GM23248 (cell line): ENCODE measurements around the gene RETSAT.

Experiments used
- EZH2 ChIP-seq: fragments of 200-600 bp; sonication (generic); IDR thresholded peaks from 2 replicates; pipeline ENCODE4 v1.6.1; 2018; ENCODE audit warnings: antibody characterized with exemption, mild to moderate bottlenecking; ENCODE audit not compliant: insufficient read depth, poor library complexity, severe bottlenecking
- EZH2phosphoT487 ChIP-seq: fragments of 200-600 bp; sonication (generic); IDR thresholded peaks from 2 replicates; pipeline ENCODE4 v1.6.1; 2018; ENCODE audit warnings: antibody characterized with exemption, moderate library complexity, mild to moderate bottlenecking, low read depth; ENCODE audit not compliant: insufficient read depth

DNA sequence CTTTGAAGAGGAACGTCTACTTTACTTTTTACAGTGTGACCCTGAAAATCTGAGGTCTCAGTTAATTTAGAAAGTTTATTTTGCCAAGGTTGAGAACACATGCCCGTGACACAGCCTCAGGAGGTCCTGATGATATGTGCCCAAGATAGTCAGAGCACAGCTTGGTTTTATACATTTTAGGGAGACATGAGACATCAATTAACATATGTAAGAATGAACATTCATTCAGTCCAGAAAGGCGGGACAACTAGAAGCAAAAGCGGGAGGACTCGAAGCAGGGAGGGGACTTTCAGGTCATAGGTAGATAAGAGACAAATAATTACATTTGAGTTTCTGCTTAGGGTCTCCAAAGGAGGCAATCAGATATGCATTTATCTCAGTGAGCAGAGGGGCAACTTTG, 23.9 kb upstream of the RETSAT start:
- no peak for TF ChIP-seq EZH2
- no peak for TF ChIP-seq EZH2phosphoT487
